Measurements from ENCODE around the gene TRIM44.

The TRIM44 gene

DNA sequence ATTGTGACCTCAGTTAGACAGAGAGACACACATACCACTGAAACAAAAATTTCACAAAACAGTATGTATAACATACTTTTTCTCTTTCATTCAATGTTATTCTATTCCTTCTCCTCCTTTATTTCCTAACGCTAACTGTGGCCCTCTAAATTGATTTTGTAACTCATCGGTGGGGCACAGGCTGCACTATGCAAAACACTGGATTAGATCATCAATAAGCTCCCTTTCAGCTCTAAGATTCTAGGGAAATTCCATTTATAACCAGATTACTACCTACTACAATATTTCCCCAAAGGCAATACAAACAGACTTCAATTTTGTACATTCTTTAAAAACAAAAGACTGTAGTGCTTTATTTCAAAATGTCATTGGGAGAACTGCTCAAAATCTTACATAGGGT lies 38.3 kb upstream of the TRIM44 start:
- H3K4me1 ChIP-seq (ENCODE audit: insufficient read depth, low read length, poor library complexity, severe bottlenecking): peaks cover 13% of the 10 kb centered on the region
- no peak overlapping the region for H3K4me2 ChIP-seq (ENCODE audit: low read depth, low read length, poor library complexity, severe bottlenecking)
- peaks cover 9% of the 10 kb centered on the region for H3K27me3 ChIP-seq (ENCODE audit: insufficient read depth, low read length, poor library complexity, severe bottlenecking)
- no peak overlapping the region for H3K9ac ChIP-seq (ENCODE audit: low read depth, low read length, poor library complexity, severe bottlenecking)
- no peaks in the 10 kb centered on the region for H4K20me1 ChIP-seq (ENCODE audit: insufficient read depth, low read length, poor library complexity, severe bottlenecking)
- H3K79me2 ChIP-seq (ENCODE audit: insufficient read depth, low read length): no peaks in the 10 kb centered on the region
- no peaks in the 10 kb centered on the region for H3K36me3 ChIP-seq (ENCODE audit: insufficient read depth, low read length)
- H3K9me3 ChIP-seq (ENCODE audit: insufficient read depth, low read depth, low read length): no peaks in the 10 kb centered on the region
- H3K9me2 ChIP-seq (replicated peaks; ENCODE audit: low read depth, low read length): no peaks in the 10 kb centered on the region
- 0 out of 2 replicates have a peak, but pooled peaks cover 2% of the 10 kb centered on the region for H3F3A ChIP-seq (ENCODE audit: low read depth)
- no peak for TF ChIP-seq EZH2phosphoT487 (IDR thresholded peaks at IDR 0.05; ENCODE audit: borderline replicate concordance)
- TF ChIP-seq, protein P1, sequence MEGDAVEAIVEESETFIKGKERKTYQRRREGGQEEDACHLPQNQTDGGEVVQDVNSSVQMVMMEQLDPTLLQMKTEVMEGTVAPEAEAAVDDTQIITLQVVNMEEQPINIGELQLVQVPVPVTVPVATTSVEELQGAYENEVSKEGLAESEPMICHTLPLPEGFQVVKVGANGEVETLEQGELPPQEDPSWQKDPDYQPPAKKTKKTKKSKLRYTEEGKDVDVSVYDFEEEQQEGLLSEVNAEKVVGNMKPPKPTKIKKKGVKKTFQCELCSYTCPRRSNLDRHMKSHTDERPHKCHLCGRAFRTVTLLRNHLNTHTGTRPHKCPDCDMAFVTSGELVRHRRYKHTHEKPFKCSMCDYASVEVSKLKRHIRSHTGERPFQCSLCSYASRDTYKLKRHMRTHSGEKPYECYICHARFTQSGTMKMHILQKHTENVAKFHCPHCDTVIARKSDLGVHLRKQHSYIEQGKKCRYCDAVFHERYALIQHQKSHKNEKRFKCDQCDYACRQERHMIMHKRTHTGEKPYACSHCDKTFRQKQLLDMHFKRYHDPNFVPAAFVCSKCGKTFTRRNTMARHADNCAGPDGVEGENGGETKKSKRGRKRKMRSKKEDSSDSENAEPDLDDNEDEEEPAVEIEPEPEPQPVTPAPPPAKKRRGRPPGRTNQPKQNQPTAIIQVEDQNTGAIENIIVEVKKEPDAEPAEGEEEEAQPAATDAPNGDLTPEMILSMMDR (conservative IDR thresholded peaks at IDR 0.05; ENCODE audit: low read length): no peak
- no peak overlapping the region for H3K4me3 ChIP-seq (ENCODE audit: low read length, poor library complexity, severe bottlenecking)
- no peak overlapping the region for H2AFZ ChIP-seq (ENCODE audit: low read length)

DNA sequence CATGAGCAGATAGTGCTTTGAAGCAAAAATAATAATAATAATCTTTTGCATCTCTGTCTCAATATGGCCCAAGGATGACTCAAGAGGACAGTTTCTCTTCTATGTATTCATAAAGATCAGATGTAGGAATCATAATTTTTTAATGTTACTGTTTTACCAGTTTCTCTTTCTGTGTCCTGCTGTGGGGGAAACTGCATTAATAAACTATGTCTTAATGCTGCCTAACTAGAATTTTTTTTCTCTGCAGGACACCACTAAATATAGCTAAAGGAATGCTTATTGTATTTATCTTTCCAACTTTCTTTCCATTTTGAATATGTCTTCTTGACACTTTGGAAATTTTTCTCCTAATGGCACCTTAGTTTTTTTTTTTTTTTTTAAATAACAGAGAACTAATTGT lies 37.8 kb upstream of the TRIM44 start:
- Histone ChIP-seq H3K9ac (ENCODE audit: low read depth, low read length, poor library complexity, severe bottlenecking) (no peak overlapping the region), H3K36me3 (ENCODE audit: insufficient read depth, low read length) (no peaks in the 10 kb centered on the region), H3K9me2 (replicated peaks; ENCODE audit: low read depth, low read length) (no peaks in the 10 kb centered on the region), H3K4me2 (ENCODE audit: low read depth, low read length, poor library complexity, severe bottlenecking) (no peak overlapping the region), H2AFZ (ENCODE audit: low read length) (no peak overlapping the region), H3K27me3 (ENCODE audit: insufficient read depth, low read length, poor library complexity, severe bottlenecking) (peaks cover 4% of the 10 kb centered on the region), H3K79me2 (ENCODE audit: insufficient read depth, low read length) (no peaks in the 10 kb centered on the region), H3K4me1 (ENCODE audit: insufficient read depth, low read length, poor library complexity, severe bottlenecking) (peaks cover 13% of the 10 kb centered on the region), H3K4me3 (ENCODE audit: low read length, poor library complexity, severe bottlenecking) (no peak overlapping the region), H4K20me1 (ENCODE audit: insufficient read depth, low read length, poor library complexity, severe bottlenecking) (no peaks in the 10 kb centered on the region), H3K9me3 (ENCODE audit: insufficient read depth, low read depth, low read length) (no peaks in the 10 kb centered on the region), H3F3A (ENCODE audit: low read depth) (0 out of 2 replicates have a peak, but pooled peaks cover 2% of the 10 kb centered on the region)
- no peak for TF ChIP-seq EZH2phosphoT487 (IDR thresholded peaks at IDR 0.05; ENCODE audit: borderline replicate concordance)
- TF ChIP-seq, protein P1 (conservative IDR thresholded peaks at IDR 0.05; ENCODE audit: low read length): no peak

DNA sequence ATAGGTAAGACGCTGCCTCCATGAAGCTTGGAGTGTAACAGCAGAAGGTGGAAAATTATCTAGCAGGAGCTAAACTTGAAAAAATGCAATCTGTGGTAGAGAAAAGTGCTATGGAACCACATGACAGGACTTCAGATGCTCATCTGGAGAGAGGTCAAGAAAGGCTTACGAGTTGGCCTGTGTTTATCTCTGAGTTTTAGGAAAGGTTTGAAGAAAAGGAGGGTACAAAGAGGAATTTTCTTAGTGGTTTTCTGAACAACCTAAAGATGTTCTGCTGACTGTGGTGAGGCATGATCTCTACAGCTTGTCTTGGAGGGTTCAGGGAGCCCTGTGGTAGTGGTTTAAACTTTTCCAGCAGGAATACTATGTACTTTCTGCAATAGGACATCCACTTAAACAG lies 36.1 kb upstream of the TRIM44 start:
- Histone ChIP-seq H3K4me3 (ENCODE audit: low read length, poor library complexity, severe bottlenecking) (no peak overlapping the region), H3F3A (ENCODE audit: low read depth) (no peaks in the 10 kb centered on the region), H3K27me3 (ENCODE audit: insufficient read depth, low read length, poor library complexity, severe bottlenecking) (no peaks in the 10 kb centered on the region), H2AFZ (ENCODE audit: low read length) (no peak overlapping the region), H3K9me2 (replicated peaks; ENCODE audit: low read depth, low read length) (no peaks in the 10 kb centered on the region), H3K9ac (ENCODE audit: low read depth, low read length, poor library complexity, severe bottlenecking) (no peak overlapping the region), H3K4me2 (ENCODE audit: low read depth, low read length, poor library complexity, severe bottlenecking) (no peak overlapping the region), H3K4me1 (ENCODE audit: insufficient read depth, low read length, poor library complexity, severe bottlenecking) (peaks cover 5% of the 10 kb centered on the region), H3K9me3 (ENCODE audit: insufficient read depth, low read depth, low read length) (no peaks in the 10 kb centered on the region), H4K20me1 (ENCODE audit: insufficient read depth, low read length, poor library complexity, severe bottlenecking) (no peaks in the 10 kb centered on the region), H3K79me2 (ENCODE audit: insufficient read depth, low read length) (no peaks in the 10 kb centered on the region), H3K36me3 (ENCODE audit: insufficient read depth, low read length) (no peaks in the 10 kb centered on the region)
- TF ChIP-seq EZH2phosphoT487 (IDR thresholded peaks at IDR 0.05; ENCODE audit: borderline replicate concordance): no peak
- TF ChIP-seq, protein P1 (conservative IDR thresholded peaks at IDR 0.05; ENCODE audit: low read length): no peak

All from Loucy (cell line).